HG03342 (cell line): Measurements from ENCODE around the gene ITGA7.
A peak's percentile ranks its signal among the peaks of the same experiment; 100 is the strongest.
"Not testable (repeated sequence)": the region's sequence is repeated elsewhere in the genome, so short reads cannot be mapped to it uniquely, and the experiment has no call there.

ENCODE experiments used
- ATAC-seq: cut with Tn5 transposase; IDR thresholded peaks from one replicate; pipeline ENCODE4 v1.9.1; 2021; ENCODE audit warnings: mild to moderate bottlenecking, moderate library complexity; ENCODE audit not compliant: unreplicated experiment

The ITGA7 gene

GRCh38 chr12:55653031-55653430 is 54.7 kb downstream of the ITGA7 start:
- ATAC-seq = no peak

GRCh38 chr12:55652352-55652751 is 55.4 kb downstream of the ITGA7 start:
- no peak for ATAC-seq

GRCh38 chr12:55651299-55651683 is 56.4 kb downstream of the ITGA7 start:
- no peak for ATAC-seq

DNA sequence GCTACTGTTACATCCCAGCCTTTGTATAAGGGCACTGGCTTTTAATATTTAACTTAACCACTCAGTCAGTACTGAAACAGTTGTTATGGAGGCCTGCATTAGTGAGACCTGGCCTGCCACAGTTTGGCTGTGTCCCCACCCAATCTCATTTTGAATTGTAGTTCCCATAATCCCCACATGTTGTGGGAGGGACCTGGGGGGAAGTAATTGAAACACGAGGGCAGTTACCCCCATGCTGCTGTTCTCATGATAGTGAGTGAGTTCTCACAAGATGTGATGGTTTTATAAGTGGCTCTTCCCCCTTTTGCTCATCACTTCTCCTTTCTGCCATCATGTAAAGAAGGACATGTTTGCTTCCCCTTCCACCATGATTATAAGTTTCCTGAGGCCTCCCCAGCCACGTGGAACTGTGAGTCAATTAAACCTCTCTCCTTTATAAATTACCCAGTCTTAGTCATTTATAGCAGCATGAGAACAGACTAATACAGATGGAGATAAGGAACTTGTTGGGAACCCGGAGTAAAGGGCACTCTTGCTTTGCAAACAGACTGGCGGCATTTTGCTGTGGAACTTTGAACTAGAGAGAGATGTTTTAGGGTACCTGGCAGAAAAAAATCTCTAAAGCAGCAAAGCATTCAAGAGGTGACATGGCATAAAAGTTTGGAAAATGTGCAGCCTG is 56.9 kb downstream of the ITGA7 start:
- ATAC-seq = not testable (repeated sequence)

DNA sequence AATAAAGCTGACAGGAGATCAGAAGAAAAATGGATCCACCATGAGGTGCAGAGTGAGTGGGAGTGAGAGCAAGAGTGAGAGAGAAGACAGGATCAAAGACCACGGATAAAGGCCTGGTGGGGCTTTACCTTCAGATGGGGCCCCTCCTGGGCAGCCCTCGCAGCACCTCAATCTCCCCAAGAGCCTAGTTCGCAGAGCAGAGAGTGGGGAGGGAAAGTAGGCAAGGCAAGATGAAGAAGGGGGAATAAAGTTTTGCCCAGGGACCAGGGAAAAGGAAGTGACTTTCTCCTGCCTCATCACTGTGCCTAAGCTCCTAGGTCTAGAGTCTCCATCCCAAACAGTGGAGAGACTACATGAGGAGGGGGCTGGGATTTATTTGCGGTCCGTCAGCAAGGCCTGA is 60.7 kb downstream of the ITGA7 start:
- ATAC-seq = no peak

GRCh38 chr12:55644591-55644990 is 63.1 kb downstream of the ITGA7 start:
- ATAC-seq = no peak

DNA sequence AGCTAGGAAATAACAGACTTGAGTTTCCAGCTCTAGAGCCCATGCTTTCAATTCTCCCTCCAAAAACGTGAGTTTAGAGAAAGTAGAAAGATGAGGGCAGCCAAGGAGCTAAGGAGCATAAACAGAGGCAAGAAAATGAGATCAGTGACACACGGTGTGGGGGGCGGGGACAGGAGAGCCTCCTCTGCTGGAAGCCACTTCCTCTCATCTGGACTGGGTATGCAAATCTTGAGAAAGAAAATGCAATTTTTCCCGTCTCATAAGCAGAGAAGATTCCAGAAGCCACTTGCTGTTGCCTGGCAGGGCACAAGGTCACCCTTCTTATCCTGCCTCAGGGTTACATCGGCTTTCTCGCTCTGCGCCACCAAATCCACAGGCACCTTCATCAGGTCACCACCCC is 65.0 kb downstream of the ITGA7 start:
- peak; percentile 30 for ATAC-seq

- ATAC-seq = no peak
Measured at GRCh38 chr12:55642267-55642666, 65.4 kb downstream of the ITGA7 start.

- no peak for ATAC-seq
Measured at GRCh38 chr12:55641595-55641994, 66.1 kb downstream of the ITGA7 start.

GRCh38 chr12:55637467-55637866 is 70.2 kb downstream of the ITGA7 start:
- no peak for ATAC-seq

DNA sequence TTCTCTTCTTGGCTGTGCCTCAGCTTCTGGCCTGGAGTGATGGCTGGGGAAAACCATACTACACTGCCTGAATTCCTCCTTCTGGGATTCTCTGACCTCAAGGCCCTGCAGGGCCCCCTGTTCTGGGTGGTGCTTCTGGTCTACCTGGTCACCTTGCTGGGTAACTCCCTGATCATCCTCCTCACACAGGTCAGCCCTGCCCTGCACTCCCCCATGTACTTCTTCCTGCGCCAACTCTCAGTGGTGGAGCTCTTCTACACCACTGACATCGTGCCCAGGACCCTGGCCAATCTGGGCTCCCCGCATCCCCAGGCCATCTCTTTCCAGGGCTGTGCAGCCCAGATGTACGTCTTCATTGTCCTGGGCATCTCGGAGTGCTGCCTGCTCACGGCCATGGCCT is 70.9 kb downstream of the ITGA7 start, which contains the start of gene OR10P1:
OR10P1 (plus strand) TSS at position 40 of the 400 bp plus-strand sequence; CDS start at position 40, 0 bp downstream.
- ATAC-seq = no peak

DNA sequence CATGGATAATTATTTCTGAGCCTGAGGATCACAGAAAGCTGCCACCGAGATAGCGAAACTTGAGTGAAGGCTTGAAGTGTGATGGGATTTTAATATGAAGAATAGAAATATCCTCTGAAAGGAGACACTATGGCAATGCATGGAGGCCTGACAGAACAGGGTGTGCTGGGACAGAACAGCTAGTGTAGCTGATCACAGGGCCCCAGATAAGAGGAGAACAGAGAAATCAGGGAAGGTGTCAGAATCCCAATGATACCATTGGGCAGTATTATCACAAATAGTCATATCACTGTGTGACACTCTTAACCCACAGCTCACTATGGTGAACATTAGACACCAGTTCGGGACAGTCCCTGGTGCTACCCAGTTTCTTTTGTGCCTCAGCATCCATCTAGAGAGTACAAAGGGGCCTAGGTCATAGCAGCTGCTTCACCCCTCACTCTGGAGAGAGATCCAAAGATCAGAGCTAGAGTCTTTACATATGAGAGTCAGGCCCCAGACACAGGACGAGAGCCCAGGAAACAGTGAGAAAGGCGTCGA is 71.5 kb downstream of the ITGA7 start:
- ATAC-seq = no peak
